ENCODE data around the gene CORO7.

DNA sequence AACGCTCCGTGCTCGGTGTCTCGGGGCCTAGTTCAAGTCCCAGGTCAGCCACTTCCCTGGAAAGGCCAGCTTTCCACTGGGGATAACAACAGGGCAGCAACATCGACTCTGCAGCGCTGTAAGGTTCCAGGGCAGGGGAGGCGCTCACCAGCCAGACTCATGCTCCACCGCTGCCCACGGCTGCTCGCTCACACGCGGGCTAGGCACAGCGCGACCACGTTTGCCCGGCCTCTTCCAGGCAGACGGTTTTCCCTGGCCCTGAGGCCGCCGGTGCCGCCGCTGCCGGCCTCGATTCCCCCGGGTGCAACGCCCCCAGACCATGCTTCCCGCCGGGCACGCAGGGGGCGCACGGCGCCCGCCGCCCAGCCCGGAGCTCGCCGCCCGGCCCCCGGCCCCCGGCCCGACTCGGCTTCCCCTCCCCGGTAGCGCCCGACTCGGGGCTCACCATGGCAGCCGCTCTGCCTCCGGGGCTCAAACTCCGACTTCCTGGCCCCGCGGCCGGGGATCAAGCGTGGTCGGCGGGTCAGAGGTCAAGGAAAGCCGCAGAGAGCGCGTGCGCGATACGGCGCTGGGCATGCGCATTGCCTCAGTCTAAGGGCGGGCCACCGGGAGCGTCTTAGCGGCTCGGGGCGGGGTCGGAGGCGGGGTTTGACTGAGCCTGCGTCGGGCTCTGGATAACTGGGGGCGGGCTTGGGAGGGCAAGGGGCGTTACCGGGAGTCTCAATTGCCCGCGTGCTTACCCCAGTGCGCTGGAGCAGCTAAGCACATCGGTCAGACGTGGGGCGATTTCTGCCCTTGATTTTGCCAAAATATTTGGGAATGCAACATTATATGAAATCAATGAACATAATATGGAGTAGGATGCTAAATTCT lies 65.4 kb downstream of the CORO7 start, which contains the start of gene PAM16:
- TF ChIP-seq ZNF274 (IDR thresholded peaks at IDR 0.05; ENCODE audit: borderline replicate concordance, low read depth, low read length) (no peak), EZH2 (IDR thresholded peaks at IDR 0.05; ENCODE audit: borderline replicate concordance, low read depth, low read length) (no peak), YBX1 (IDR thresholded peaks at IDR 0.05) (no peak), XRCC5 (IDR thresholded peaks at IDR 0.05; ENCODE audit: low read depth, low read length) (no peak)

Measured in K562 (cell line).